ENCODE measurements around the gene TEF.

- no peak for TF ChIP-seq ZFP30 (CRISPR knock-in tag; IDR thresholded peaks at IDR 0.05)
- TF ChIP-seq CSRNP3 (CRISPR knock-in tag; IDR thresholded peaks at IDR 0.05): no peak
- TF ChIP-seq PATZ1 (CRISPR knock-in tag; IDR thresholded peaks at IDR 0.05; ENCODE audit: borderline replicate concordance): no peak
- no peak for TF ChIP-seq OSR1 (CRISPR knock-in tag; IDR thresholded peaks at IDR 0.05)
- no peak for TF ChIP-seq PPARA (CRISPR knock-in tag; IDR thresholded peaks at IDR 0.05; ENCODE audit: borderline replicate concordance)
Observed at GRCh38 chr22:41411021-41411851, 29.5 kb downstream of the TEF start.

Data from SK-N-SH treated with all-trans-retinoic acid at 6 μM for 48 hours (cell line).